OCI-LY3 (cell line): ENCODE data around the gene ZNF148.

Experiments used
- CTCF ChIP-seq: fragments of 200-600, 300-600 bp; sonication (generic); IDR thresholded peaks from 2 replicates; pipeline ENCODE4 v1.5.1; 2014; ENCODE audit warnings: antibody characterized with exemption, low read length, low read depth
- EZH2phosphoT487 ChIP-seq: fragments of 200-600 bp; shearing (Covaris generic); IDR thresholded peaks from 2 replicates; pipeline ENCODE4 v1.6.1; 2018; ENCODE audit warnings: antibody characterized with exemption, mixed run types, low read depth

GRCh38 chr3:125322917-125323316, 52.2 kb downstream of the ZNF148 start:
- TF ChIP-seq CTCF (no peak), EZH2phosphoT487 (no peak)
